K562 (cell line): ENCODE data around the gene AP1M1. TPM values are rescaled to one million over a fixed set of nuclear protein-coding genes. Genes with fewer than 3 reads are reported as not detected.

Experiments
- ATAC-seq: fragments of 200-7000 bp; cut with Tn5 transposase; 3 replicates; pipeline ENCODE4 v1.9.1; 2020; ENCODE audit warnings: moderate library complexity
- BruUV-seq: library from RNA; stranded (reverse); fragments of 400-500 nt; replicated peaks from 2 replicates; lab custom pipeline; 2021; lab: Mats Ljungman, UMichigan
- CTCF ChIA-PET: fragments of 300-600 bp; formaldehyde crosslinking; extraction: SDS; loops from one replicate; lab custom pipeline; 2021; ENCODE audit warnings: low intra/inter-chr PET ratio; lab: Yijun Ruan, JAX
- POLR2A ChIA-PET: fragments of 300-600, 350-650 bp; sonication (Branson Sonifier 250); formaldehyde crosslinking; extraction: SDS; loops from one replicate; lab custom pipeline; 2021; ENCODE audit warnings: antibody characterized with exemption, inconsistent platforms; lab: Yijun Ruan, JAX
- DNase-seq, 4 experiments: peaks; one replicate each; pipeline versions ENCODE4 v3.0.0 to v3.0.0-alpha.2; 2011 to 2018; ENCODE audit warnings: low spot score in 3 of 4, mixed read lengths in 3 of 4; ENCODE audit errors: extremely low read depth in 1 of 4
- FAIRE-seq: peaks from 2 replicates; lab custom pipeline; 2011; peaks lifted over from hg19 to GRCh38; lab: Jason Lieb, UNC
- H2AFZ ChIP-seq: 2 replicates; pipeline ENCODE4 v1.6.0; 2011; ENCODE audit warnings: low read depth, low read length, control low read depth, inconsistent platforms
- H3K27ac ChIP-seq: fragments of 200-600 bp; 3 replicates; pipeline ENCODE4 v1.8.0; 2011; ENCODE audit warnings: low read depth, mild to moderate bottlenecking, control low read depth, inconsistent platforms, low read length, moderate library complexity, mixed read lengths; ENCODE audit errors: extremely low read depth
- H3K27me3 ChIP-seq, 2 experiments: fragments of 300-600 bp in 1 of 2; 2 replicates in 1 of 2; 3 replicates in 1 of 2; pipeline versions ENCODE4 v1.6.0 to v1.8.0; 2011; ENCODE audit warnings: inconsistent platforms in 2 of 2, low read length in 2 of 2, mild to moderate bottlenecking in 1 of 2, mixed read lengths in 1 of 2, moderate library complexity in 1 of 2; ENCODE audit not compliant: control insufficient read depth in 2 of 2, insufficient read depth in 2 of 2
- H3K36me3 ChIP-seq: fragments of 300-600 bp; 3 replicates; pipeline ENCODE4 v1.8.0; 2011; ENCODE audit warnings: mild to moderate bottlenecking, low read length, inconsistent platforms; ENCODE audit not compliant: control insufficient read depth, insufficient read depth
- H3K4me1 ChIP-seq, 2 experiments: fragments of 200-600 bp in 1 of 2; replicated peaks in 1 of 2; 2 replicates in 1 of 2; 3 replicates in 1 of 2; pipeline versions ENCODE4 v1.5.1 to v1.8.0; 2011; ENCODE audit warnings: inconsistent platforms in 2 of 2, low read length in 2 of 2, mild to moderate bottlenecking in 1 of 2, mixed read lengths in 1 of 2, moderate library complexity in 1 of 2; ENCODE audit not compliant: control insufficient read depth in 2 of 2, insufficient read depth in 2 of 2
- H3K4me2 ChIP-seq: 2 replicates; pipeline ENCODE4 v1.6.1; 2011; ENCODE audit warnings: low read length, control low read depth, inconsistent platforms, mixed read lengths; ENCODE audit not compliant: insufficient read depth
- H3K4me3 ChIP-seq: fragments of 200-600 bp; sonication (generic), shearing (Covaris generic); 2 replicates; pipeline ENCODE4 v1.5.1; 2016; ENCODE audit warnings: control low read depth, inconsistent platforms
- H3K79me2 ChIP-seq: fragments of 200-600 bp; 3 replicates; pipeline ENCODE4 v1.8.0; 2011; ENCODE audit warnings: low read length, inconsistent platforms; ENCODE audit not compliant: control insufficient read depth, insufficient read depth
- H3K9ac ChIP-seq, 2 experiments: 2 replicates each; pipeline versions ENCODE4 v1.6.0 to v1.6.1; 2011; ENCODE audit warnings: low read depth in 2 of 2, low read length in 2 of 2, control low read depth in 1 of 2, inconsistent platforms in 1 of 2, mild to moderate bottlenecking in 1 of 2, mixed read lengths in 1 of 2; ENCODE audit not compliant: insufficient read depth in 1 of 2
- H3K9me1 ChIP-seq: one replicate; pipeline ENCODE4 v1.6.0; 2011; ENCODE audit warnings: inconsistent platforms, mild to moderate bottlenecking, low read length, moderate library complexity; ENCODE audit not compliant: control insufficient read depth, insufficient read depth
- H3K9me3 ChIP-seq: replicated peaks from 2 replicates; pipeline ENCODE4 v1.5.1; 2011; ENCODE audit warnings: low read depth, low read length, inconsistent platforms; ENCODE audit not compliant: control insufficient read depth, insufficient read depth
- H4K20me1 ChIP-seq: replicated peaks from 2 replicates; pipeline ENCODE4 v1.6.1; 2011; ENCODE audit warnings: low read length, inconsistent platforms, mixed read lengths; ENCODE audit not compliant: control insufficient read depth, insufficient read depth
- ATF7 ChIP-seq: fragments of 450-650 bp; IDR thresholded peaks from 2 replicates; pipeline ENCODE4 v1.7.1; 2014; ENCODE audit warnings: mild to moderate bottlenecking, moderate library complexity
- CBFA2T2 ChIP-seq: fragments of 450-650 bp; conservative IDR thresholded peaks from 2 replicates; pipeline ENCODE4 v1.6.1; 2017; ENCODE audit warnings: mild to moderate bottlenecking
- ESRRB ChIP-seq: fragments of 250-450 bp; sonication (Bioruptor Pico); IDR thresholded peaks from 2 replicates; pipeline ENCODE4 v1.5.0; 2020; ENCODE audit warnings: mild to moderate bottlenecking, moderate library complexity, borderline replicate concordance
- GATAD2A ChIP-seq: fragments of 450-650 bp; IDR thresholded peaks from 2 replicates; pipeline ENCODE4 v1.6.1; 2017
- HNRNPH1 ChIP-seq: fragments of 200-400 bp; formaldehyde crosslinking; optimal IDR thresholded peaks from 2 replicates; pipeline ENCODE3; 2017; ENCODE audit warnings: low read depth, mild to moderate bottlenecking, low read length, moderate library complexity
- NFYB ChIP-seq: IDR thresholded peaks from 2 replicates; pipeline ENCODE4 v1.6.1; 2011; ENCODE audit warnings: mild to moderate bottlenecking, moderate library complexity; ENCODE audit not compliant: insufficient read length; ENCODE audit errors: extremely low read depth
- PYGO2 ChIP-seq: fragments of 450-650 bp; IDR thresholded peaks from 2 replicates; pipeline ENCODE4 v1.6.1; 2016; ENCODE audit warnings: mild to moderate bottlenecking, missing genetic modification characterization, moderate library complexity, missing compliant biosample characterization
- RBM39 ChIP-seq: fragments of 200-400 bp; formaldehyde crosslinking; optimal IDR thresholded peaks from 2 replicates; pipeline ENCODE3; 2018; ENCODE audit warnings: low read depth, low read length
- TCF15 ChIP-seq: fragments of 250-450 bp; sonication (Bioruptor Pico); IDR thresholded peaks from 2 replicates; pipeline ENCODE4 v1.8.0; 2022; ENCODE audit warnings: moderate library complexity, mild to moderate bottlenecking, inconsistent platforms
- ZNF280B ChIP-seq: fragments of 250-450 bp; sonication (Bioruptor Pico); IDR thresholded peaks from 2 replicates; pipeline ENCODE4 v1.5.1; 2021; ENCODE audit warnings: mild to moderate bottlenecking
- ZNF696 ChIP-seq: fragments of 250-450 bp; sonication (Bioruptor Pico); conservative IDR thresholded peaks from 2 replicates; pipeline ENCODE4 v1.4.0; 2020; ENCODE audit warnings: mild to moderate bottlenecking, moderate library complexity
- WGBS: fragments of 100-300 bp; shearing (Covaris generic); methylation state at CpG from one replicate; pipeline ENCODE4 v1.1.6; 2016; ENCODE audit warnings: low coverage, mixed read lengths; ENCODE audit not compliant: insufficient coverage; ENCODE audit errors: missing lambda C conversion rate; 5-methylcytosine and 5-hydroxymethylcytosine counted together
- in situ Hi-C: fragments of 300-500 bp; cut with MboI; formaldehyde crosslinking; loops from 4 replicates; pipeline ENCODE4 v1.15.0; 2018; ENCODE audit warnings: inconsistent platforms, mixed read lengths
- intact Hi-C: fragments of 100-400 bp; cut with micrococcal nuclease; formaldehyde crosslinking; loops from 2 replicates; pipeline ENCODE4 v1.14.2; 2022
- polyA plus RNA-seq, 8 experiments: library from polyadenylated mRNA; depleted of rRNA in 4 of 8; stranded (reverse) in 5 of 8; unstranded in 3 of 8; fragments of >200 nt; fragmentation: Nextera tagmentation in 2 of 8; fragmentation: Illumina TruSeq in 1 of 8; extraction: Ambion mirVana in 2 of 8; extraction: Trizol in 1 of 8; gene quantifications; 2 replicates each; pipeline versions ENCODE4 v1.2.1 to v1.2.3, GENCODE V29; 2011 to 2014; ENCODE audit warnings: inconsistent platforms in 1 of 8, missing spikeins in 1 of 8
- total RNA-seq, 7 experiments: library from RNA; depleted of rRNA in 6 of 7; stranded (reverse); fragments of >200 nt in 6 of 7; fragmentation: Illumina TruSeq in 2 of 7; extraction: Trizol in 2 of 7; gene quantifications; 2 replicates each; pipeline versions ENCODE4 v1.2.1 to v1.2.3, GENCODE V29; 2011 to 2021; ENCODE audit warnings: low replicate concordance in 1 of 7
- TF ChIP-seq, protein P1 (sequence below), 2 experiments: fragments of 450-650 bp in 1 of 2; IDR thresholded peaks; 2 replicates each; pipeline ENCODE4 v1.6.1; 2011 to 2017; ENCODE audit warnings: low read depth in 2 of 2, antibody characterized with exemption in 1 of 2, borderline replicate concordance in 1 of 2, low read length in 1 of 2, mild to moderate bottlenecking in 1 of 2, mixed read lengths in 1 of 2; ENCODE audit not compliant: control insufficient read depth in 1 of 2
- TF ChIP-seq, protein P2 (sequence below): sonication (generic); formaldehyde crosslinking; IDR thresholded peaks from 2 replicates; pipeline ENCODE4 v1.8.0; 2022; ENCODE audit warnings: mild to moderate bottlenecking, missing genetic modification reagents

AP1M1 gene
- total and polyA plus RNA-seq, 9 of the 15 experiments (the other 6 are each of a cell fraction or from before 2014, with no cell fraction given) = 0.87 to 56.2 (median 29.1) TPM

DNA sequence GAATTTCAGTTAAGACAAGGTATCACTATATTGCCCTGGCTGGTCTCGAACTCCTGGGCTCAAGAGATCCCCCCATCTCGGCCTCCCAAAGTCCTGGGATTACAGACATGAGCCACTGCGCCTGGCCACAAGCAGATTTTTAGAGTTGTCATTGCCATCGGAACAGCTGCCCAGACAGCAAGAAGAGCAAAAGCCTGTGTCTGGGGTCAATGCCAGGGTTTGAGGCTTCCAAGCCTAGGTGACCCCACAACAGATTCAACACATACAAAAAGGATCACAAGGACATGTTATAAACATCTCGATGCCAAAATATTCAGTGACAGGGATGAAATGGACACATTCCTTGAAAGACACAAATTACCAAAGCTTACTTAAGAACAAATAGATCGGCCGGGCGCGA is 86.8 kb downstream of the AP1M1 start:
- H3K27me3 ChIP-seq = peaks cover 31 to 57% of the 10 kb centered on the region in 2 experiments; a peak in 3 of 5 replicates
- no peaks in the 10 kb centered on the region for H3K9me1 ChIP-seq
- intact Hi-C loops = no loop called here
- in situ Hi-C loops = no loop called here
- no peak for FAIRE-seq
- BruUV-seq = no TSS peak
- no peak overlapping the region for H3K4me3 ChIP-seq
- CTCF ChIA-PET = no interaction called here
- no peak overlapping the region for H3K4me2 ChIP-seq
- no peak for TF ChIP-seq NFYB
- no peak for TF ChIP-seq TCF15 (CRISPR knock-in tag)
- no peak for TF ChIP-seq ESRRB (CRISPR knock-in tag)
- TF ChIP-seq GATAD2A = no peak
- no peak for TF ChIP-seq HNRNPH1
- TF ChIP-seq, protein P1, sequence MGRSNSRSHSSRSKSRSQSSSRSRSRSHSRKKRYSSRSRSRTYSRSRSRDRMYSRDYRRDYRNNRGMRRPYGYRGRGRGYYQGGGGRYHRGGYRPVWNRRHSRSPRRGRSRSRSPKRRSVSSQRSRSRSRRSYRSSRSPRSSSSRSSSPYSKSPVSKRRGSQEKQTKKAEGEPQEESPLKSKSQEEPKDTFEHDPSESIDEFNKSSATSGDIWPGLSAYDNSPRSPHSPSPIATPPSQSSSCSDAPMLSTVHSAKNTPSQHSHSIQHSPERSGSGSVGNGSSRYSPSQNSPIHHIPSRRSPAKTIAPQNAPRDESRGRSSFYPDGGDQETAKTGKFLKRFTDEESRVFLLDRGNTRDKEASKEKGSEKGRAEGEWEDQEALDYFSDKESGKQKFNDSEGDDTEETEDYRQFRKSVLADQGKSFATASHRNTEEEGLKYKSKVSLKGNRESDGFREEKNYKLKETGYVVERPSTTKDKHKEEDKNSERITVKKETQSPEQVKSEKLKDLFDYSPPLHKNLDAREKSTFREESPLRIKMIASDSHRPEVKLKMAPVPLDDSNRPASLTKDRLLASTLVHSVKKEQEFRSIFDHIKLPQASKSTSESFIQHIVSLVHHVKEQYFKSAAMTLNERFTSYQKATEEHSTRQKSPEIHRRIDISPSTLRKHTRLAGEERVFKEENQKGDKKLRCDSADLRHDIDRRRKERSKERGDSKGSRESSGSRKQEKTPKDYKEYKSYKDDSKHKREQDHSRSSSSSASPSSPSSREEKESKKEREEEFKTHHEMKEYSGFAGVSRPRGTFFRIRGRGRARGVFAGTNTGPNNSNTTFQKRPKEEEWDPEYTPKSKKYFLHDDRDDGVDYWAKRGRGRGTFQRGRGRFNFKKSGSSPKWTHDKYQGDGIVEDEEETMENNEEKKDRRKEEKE (IDR thresholded peaks at IDR 0.05; ENCODE audit: borderline replicate concordance in 1 of 2, control insufficient read depth in 1 of 2, low read depth in 2 of 2, low read length in 1 of 2) = no peak
- no peak for TF ChIP-seq RBM39
- TF ChIP-seq ZNF280B (CRISPR knock-in tag) = no peak
- TF ChIP-seq CBFA2T2 = no peak
- TF ChIP-seq ATF7 = no peak
- no peak for TF ChIP-seq PYGO2 (tag)
- TF ChIP-seq, protein P2, sequence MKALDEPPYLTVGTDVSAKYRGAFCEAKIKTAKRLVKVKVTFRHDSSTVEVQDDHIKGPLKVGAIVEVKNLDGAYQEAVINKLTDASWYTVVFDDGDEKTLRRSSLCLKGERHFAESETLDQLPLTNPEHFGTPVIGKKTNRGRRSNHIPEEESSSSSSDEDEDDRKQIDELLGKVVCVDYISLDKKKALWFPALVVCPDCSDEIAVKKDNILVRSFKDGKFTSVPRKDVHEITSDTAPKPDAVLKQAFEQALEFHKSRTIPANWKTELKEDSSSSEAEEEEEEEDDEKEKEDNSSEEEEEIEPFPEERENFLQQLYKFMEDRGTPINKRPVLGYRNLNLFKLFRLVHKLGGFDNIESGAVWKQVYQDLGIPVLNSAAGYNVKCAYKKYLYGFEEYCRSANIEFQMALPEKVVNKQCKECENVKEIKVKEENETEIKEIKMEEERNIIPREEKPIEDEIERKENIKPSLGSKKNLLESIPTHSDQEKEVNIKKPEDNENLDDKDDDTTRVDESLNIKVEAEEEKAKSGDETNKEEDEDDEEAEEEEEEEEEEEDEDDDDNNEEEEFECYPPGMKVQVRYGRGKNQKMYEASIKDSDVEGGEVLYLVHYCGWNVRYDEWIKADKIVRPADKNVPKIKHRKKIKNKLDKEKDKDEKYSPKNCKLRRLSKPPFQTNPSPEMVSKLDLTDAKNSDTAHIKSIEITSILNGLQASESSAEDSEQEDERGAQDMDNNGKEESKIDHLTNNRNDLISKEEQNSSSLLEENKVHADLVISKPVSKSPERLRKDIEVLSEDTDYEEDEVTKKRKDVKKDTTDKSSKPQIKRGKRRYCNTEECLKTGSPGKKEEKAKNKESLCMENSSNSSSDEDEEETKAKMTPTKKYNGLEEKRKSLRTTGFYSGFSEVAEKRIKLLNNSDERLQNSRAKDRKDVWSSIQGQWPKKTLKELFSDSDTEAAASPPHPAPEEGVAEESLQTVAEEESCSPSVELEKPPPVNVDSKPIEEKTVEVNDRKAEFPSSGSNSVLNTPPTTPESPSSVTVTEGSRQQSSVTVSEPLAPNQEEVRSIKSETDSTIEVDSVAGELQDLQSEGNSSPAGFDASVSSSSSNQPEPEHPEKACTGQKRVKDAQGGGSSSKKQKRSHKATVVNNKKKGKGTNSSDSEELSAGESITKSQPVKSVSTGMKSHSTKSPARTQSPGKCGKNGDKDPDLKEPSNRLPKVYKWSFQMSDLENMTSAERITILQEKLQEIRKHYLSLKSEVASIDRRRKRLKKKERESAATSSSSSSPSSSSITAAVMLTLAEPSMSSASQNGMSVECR (CRISPR knock-in tag) = no peak
- TF ChIP-seq ZNF696 (CRISPR knock-in tag) = no peak
- peaks cover 4% of the 10 kb centered on the region; the same call in 1 of the 2 replicates for H3K9me3 ChIP-seq
- no peak overlapping the region for H3K27ac ChIP-seq
- H2AFZ ChIP-seq = no peak overlapping the region
- H3K9ac ChIP-seq = no peak overlapping the region
- ATAC-seq = no peak
- POLR2A ChIA-PET = interaction anchor here (0.7 kb wide), 1 partner anchor 133 kb away, joined by 5 read pairs; no protein-coding TSS in a partner anchor
- H3K79me2 ChIP-seq = no peaks in the 10 kb centered on the region
- peaks cover 7% of the 10 kb centered on the region; the same call in 1 of the 2 replicates for H4K20me1 ChIP-seq
- WGBS = 14% methylated on average over 5 of the region's 9 CpGs
- no peaks in the 10 kb centered on the region for H3K36me3 ChIP-seq
- DNase-seq = no peak
- peaks cover 0 to 11% of the 10 kb centered on the region in 2 experiments; a peak in 1 of 5 replicates for H3K4me1 ChIP-seq
